GM23338 (cell line): ENCODE data around the gene TRIM31. TPM values are rescaled to one million over a fixed set of nuclear protein-coding genes. Genes with fewer than 3 reads are reported as not detected.
A peak's percentile ranks its signal among the peaks of the same experiment; 100 is the strongest.

Source experiments
- ATAC-seq: fragments of 200-7000 bp; cut with Tn5 transposase; 3 replicates; pipeline ENCODE4 v1.9.1; 2020
- DNase-seq: peaks from one replicate; pipeline ENCODE4 v3.0.0-alpha.2; 2015; ENCODE audit warnings: low spot score
- H2AFZ ChIP-seq: fragments of 200-600 bp; sonication (generic); 2 replicates; pipeline ENCODE4 v1.8.0; 2016; ENCODE audit warnings: antibody characterized with exemption, mild to moderate bottlenecking, moderate library complexity
- H3F3A ChIP-seq: fragments of 200-600 bp; sonication (generic); replicated peaks from 2 replicates; pipeline ENCODE4 v1.8.0; 2017; ENCODE audit warnings: antibody characterized with exemption, mixed run types, low read depth
- H3K27ac ChIP-seq: fragments of 200-600 bp; sonication (generic); 2 replicates; pipeline ENCODE4 v1.6.1; 2016; ENCODE audit warnings: low read depth
- H3K27me3 ChIP-seq: fragments of 200-600 bp; sonication (generic); 2 replicates; pipeline ENCODE4 v1.8.0; 2016; ENCODE audit warnings: mild to moderate bottlenecking, mixed run types, moderate library complexity; ENCODE audit not compliant: insufficient read depth
- H3K36me3 ChIP-seq: fragments of 200-600 bp; sonication (generic); 2 replicates; pipeline ENCODE4 v1.8.0; 2016; ENCODE audit warnings: mild to moderate bottlenecking; ENCODE audit not compliant: insufficient read depth
- H3K4me1 ChIP-seq: fragments of 200-600 bp; sonication (generic); 2 replicates; pipeline ENCODE4 v1.8.0; 2016; ENCODE audit warnings: mild to moderate bottlenecking, moderate library complexity; ENCODE audit not compliant: insufficient read depth
- H3K4me2 ChIP-seq: fragments of 200-600 bp; sonication (generic); 2 replicates; pipeline ENCODE4 v1.7.1; 2017; ENCODE audit warnings: mixed run types
- H3K4me3 ChIP-seq: fragments of 200-600 bp; sonication (generic); 2 replicates; pipeline ENCODE4 v1.6.1; 2016; ENCODE audit warnings: mixed run types
- H3K79me2 ChIP-seq: fragments of 200-600 bp; sonication (generic); replicated peaks from 2 replicates; pipeline ENCODE4 v1.8.0; 2017; ENCODE audit warnings: mild to moderate bottlenecking; ENCODE audit not compliant: insufficient read depth
- H3K9me2 ChIP-seq: fragments of 200-600 bp; sonication (generic); 2 replicates; pipeline ENCODE4 v1.8.0; 2017; ENCODE audit not compliant: insufficient read depth
- H4K20me1 ChIP-seq: fragments of 200-600 bp; sonication (generic); replicated peaks from 2 replicates; pipeline ENCODE4 v1.8.0; 2017; ENCODE audit warnings: mild to moderate bottlenecking; ENCODE audit not compliant: insufficient read depth
- H3K27ac Mint-ChIP-seq: 2 replicates; pipeline ENCODE4 v1.8.0; 2020; ENCODE audit warnings: inconsistent platforms, mild to moderate bottlenecking, moderate library complexity, mixed read lengths
- H3K27me3 Mint-ChIP-seq: 3 replicates; pipeline ENCODE4 v1.8.0; 2022; ENCODE audit warnings: low read depth, mild to moderate bottlenecking, moderate library complexity, mixed read lengths, inconsistent platforms; ENCODE audit not compliant: insufficient read depth, poor library complexity
- H3K36me3 Mint-ChIP-seq: 3 replicates; pipeline ENCODE4 v1.8.0; 2021; ENCODE audit warnings: low read depth, mild to moderate bottlenecking, inconsistent platforms, moderate library complexity, mixed read lengths
- H3K4me1 Mint-ChIP-seq: 3 replicates; pipeline ENCODE4 v1.8.0; 2020; ENCODE audit warnings: mild to moderate bottlenecking, inconsistent platforms, mixed read lengths
- H3K4me3 Mint-ChIP-seq: 3 replicates; pipeline ENCODE4 v1.8.0; 2021; ENCODE audit warnings: moderate library complexity, mild to moderate bottlenecking, inconsistent platforms, mixed read lengths
- H3K9me3 Mint-ChIP-seq: 3 replicates; pipeline ENCODE4 v1.8.0; 2020; ENCODE audit warnings: moderate library complexity, mild to moderate bottlenecking, inconsistent platforms, mixed read lengths
- EZH2 ChIP-seq: fragments of 200-600 bp; sonication (generic); IDR thresholded peaks from one replicate; pipeline ENCODE4 v1.8.0; 2017; ENCODE audit warnings: antibody characterized with exemption, mild to moderate bottlenecking, low read depth; ENCODE audit not compliant: unreplicated experiment
- JUNB ChIP-seq: IDR thresholded peaks from one replicate; pipeline ENCODE4 v1.6.1; 2016; ENCODE audit warnings: antibody characterized with exemption; ENCODE audit not compliant: unreplicated experiment
- POLR2AphosphoS5 ChIP-seq: IDR thresholded peaks from 2 replicates; pipeline ENCODE4 v1.6.1; 2016; ENCODE audit warnings: antibody characterized with exemption, low read depth
- STAT1 ChIP-seq: IDR thresholded peaks from one replicate; pipeline ENCODE4 v1.6.1; 2016; ENCODE audit warnings: antibody characterized with exemption; ENCODE audit not compliant: unreplicated experiment
- polyA plus RNA-seq: library from polyadenylated mRNA; unstranded; fragments of >200 nt; fragmentation: Nextera tagmentation; extraction: Ambion mirVana; gene quantifications from 2 replicates; pipeline ENCODE4 v1.2.1, GENCODE V29; 2016
- total RNA-seq: library from RNA; depleted of rRNA; stranded (reverse); fragments of >200 nt; shearing (Covaris generic); gene quantifications from 2 replicates; pipeline ENCODE4 v1.2.3, GENCODE V29; 2014
- TF ChIP-seq, protein P1 (sequence below), 2 experiments: fragments of 200-600 bp in 1 of 2; sonication (generic) in 1 of 2; conservative IDR thresholded peaks; 2 replicates each; pipeline versions ENCODE4 v1.5.1 to v1.6.1; 2016 to 2017; ENCODE audit warnings: antibody characterized with exemption in 2 of 2, low read depth in 2 of 2, mild to moderate bottlenecking in 2 of 2, moderate library complexity in 1 of 2
- TF ChIP-seq, protein P2 (sequence below): IDR thresholded peaks from 2 replicates; pipeline ENCODE4 v1.6.1; 2016; ENCODE audit warnings: antibody characterized with exemption
- TF ChIP-seq, protein P3 (sequence below): IDR thresholded peaks from one replicate; pipeline ENCODE4 v1.6.1; 2018; ENCODE audit warnings: antibody characterized with exemption; ENCODE audit not compliant: unreplicated experiment

Gene TRIM31
- total and polyA plus RNA-seq, 2 experiments from 2014 or later = 0.26 TPM; not detected in 1

DNA sequence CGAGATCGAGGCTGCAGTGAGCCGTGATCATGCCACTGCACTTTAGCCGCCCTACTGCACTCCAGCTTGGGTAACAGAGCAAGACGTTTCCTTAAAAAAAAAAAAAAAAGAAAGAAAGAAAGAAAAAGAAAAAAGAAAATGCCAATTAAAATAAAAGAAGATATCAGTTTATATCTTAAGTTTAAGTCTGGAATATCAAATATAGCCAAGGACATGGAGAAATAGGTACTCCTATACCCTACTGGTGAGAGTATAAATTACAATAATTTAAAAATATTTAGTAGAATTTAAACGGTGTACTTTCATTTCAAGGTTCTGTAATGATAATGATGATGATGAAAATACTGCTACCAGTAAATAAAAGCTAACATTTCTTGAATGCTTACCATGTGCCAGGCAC lies 3.8 kb upstream of the TRIM31 start:
- no peaks in the 10 kb centered on the region for H3K4me1 Mint-ChIP-seq
- Histone ChIP-seq H2AFZ (no peak overlapping the region), H3F3A (no peaks in the 10 kb centered on the region), H3K79me2 (no peaks in the 10 kb centered on the region), H3K36me3 (no peaks in the 10 kb centered on the region), H3K27ac (no peak overlapping the region), H3K4me2 (no peak overlapping the region), H3K9me2 (no peaks in the 10 kb centered on the region), H3K4me3 (no peak overlapping the region), H3K4me1 (no peaks in the 10 kb centered on the region), H3K27me3 (peaks cover 30% of the 10 kb centered on the region), H4K20me1 (no peaks in the 10 kb centered on the region)
- no peaks in the 10 kb centered on the region for H3K9me3 Mint-ChIP-seq
- no peak for DNase-seq
- no peak overlapping the region for H3K27ac Mint-ChIP-seq
- H3K4me3 Mint-ChIP-seq = no peak overlapping the region
- ATAC-seq = no peak
- TF ChIP-seq STAT1 = no peak
- no peak for TF ChIP-seq POLR2AphosphoS5
- TF ChIP-seq JUNB = no peak
- TF ChIP-seq, protein P1, sequence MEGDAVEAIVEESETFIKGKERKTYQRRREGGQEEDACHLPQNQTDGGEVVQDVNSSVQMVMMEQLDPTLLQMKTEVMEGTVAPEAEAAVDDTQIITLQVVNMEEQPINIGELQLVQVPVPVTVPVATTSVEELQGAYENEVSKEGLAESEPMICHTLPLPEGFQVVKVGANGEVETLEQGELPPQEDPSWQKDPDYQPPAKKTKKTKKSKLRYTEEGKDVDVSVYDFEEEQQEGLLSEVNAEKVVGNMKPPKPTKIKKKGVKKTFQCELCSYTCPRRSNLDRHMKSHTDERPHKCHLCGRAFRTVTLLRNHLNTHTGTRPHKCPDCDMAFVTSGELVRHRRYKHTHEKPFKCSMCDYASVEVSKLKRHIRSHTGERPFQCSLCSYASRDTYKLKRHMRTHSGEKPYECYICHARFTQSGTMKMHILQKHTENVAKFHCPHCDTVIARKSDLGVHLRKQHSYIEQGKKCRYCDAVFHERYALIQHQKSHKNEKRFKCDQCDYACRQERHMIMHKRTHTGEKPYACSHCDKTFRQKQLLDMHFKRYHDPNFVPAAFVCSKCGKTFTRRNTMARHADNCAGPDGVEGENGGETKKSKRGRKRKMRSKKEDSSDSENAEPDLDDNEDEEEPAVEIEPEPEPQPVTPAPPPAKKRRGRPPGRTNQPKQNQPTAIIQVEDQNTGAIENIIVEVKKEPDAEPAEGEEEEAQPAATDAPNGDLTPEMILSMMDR (conservative IDR thresholded peaks at IDR 0.05; ENCODE audit: low read depth in 2 of 2) = peak in 1 of 2 experiments; percentile 35; a peak in 2 of 4 replicates
- peaks cover 6% of the 10 kb centered on the region for H3K27me3 Mint-ChIP-seq
- no peaks in the 10 kb centered on the region for H3K36me3 Mint-ChIP-seq

DNA sequence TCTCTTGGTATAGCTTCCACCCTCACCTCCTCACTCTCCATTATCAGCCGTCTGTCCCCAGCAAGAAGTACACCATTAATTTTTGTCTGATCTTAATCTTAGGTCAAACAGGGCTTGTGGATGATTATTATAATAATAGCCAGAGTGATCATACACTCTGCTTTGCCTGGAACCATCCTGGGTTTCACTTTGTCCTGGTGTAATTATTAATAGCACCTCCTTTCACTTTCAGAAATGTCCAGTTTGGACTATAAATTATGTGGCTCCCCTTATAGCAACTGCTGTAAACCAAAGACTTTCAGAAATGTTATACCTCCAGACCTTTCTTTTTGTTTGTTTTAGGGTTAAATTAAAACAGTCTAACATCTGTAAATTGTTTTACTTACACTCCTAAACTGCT lies 951 bp upstream of the TRIM31 start:
- Histone ChIP-seq H3K36me3 (no peaks in the 10 kb centered on the region), H3K9me2 (no peaks in the 10 kb centered on the region), H3K79me2 (no peaks in the 10 kb centered on the region), H3K4me3 (no peak overlapping the region), H3K27ac (no peak overlapping the region), H3K27me3 (peaks cover 54% of the 10 kb centered on the region), H4K20me1 (no peaks in the 10 kb centered on the region), H3K4me2 (no peak overlapping the region), H3K4me1 (no peaks in the 10 kb centered on the region), H2AFZ (no peak overlapping the region), H3F3A (no peaks in the 10 kb centered on the region)
- H3K27me3 Mint-ChIP-seq = peaks cover 12% of the 10 kb centered on the region
- DNase-seq (no peak), ATAC-seq (no peak)
- H3K9me3 Mint-ChIP-seq = no peaks in the 10 kb centered on the region
- no peak overlapping the region for H3K4me3 Mint-ChIP-seq
- no peaks in the 10 kb centered on the region for H3K4me1 Mint-ChIP-seq
- no peaks in the 10 kb centered on the region for H3K36me3 Mint-ChIP-seq
- no peak overlapping the region for H3K27ac Mint-ChIP-seq
- no peak for TF ChIP-seq EZH2
- TF ChIP-seq, protein P2, sequence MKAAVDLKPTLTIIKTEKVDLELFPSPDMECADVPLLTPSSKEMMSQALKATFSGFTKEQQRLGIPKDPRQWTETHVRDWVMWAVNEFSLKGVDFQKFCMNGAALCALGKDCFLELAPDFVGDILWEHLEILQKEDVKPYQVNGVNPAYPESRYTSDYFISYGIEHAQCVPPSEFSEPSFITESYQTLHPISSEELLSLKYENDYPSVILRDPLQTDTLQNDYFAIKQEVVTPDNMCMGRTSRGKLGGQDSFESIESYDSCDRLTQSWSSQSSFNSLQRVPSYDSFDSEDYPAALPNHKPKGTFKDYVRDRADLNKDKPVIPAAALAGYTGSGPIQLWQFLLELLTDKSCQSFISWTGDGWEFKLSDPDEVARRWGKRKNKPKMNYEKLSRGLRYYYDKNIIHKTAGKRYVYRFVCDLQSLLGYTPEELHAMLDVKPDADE = no peak
- TF ChIP-seq, protein P3, sequence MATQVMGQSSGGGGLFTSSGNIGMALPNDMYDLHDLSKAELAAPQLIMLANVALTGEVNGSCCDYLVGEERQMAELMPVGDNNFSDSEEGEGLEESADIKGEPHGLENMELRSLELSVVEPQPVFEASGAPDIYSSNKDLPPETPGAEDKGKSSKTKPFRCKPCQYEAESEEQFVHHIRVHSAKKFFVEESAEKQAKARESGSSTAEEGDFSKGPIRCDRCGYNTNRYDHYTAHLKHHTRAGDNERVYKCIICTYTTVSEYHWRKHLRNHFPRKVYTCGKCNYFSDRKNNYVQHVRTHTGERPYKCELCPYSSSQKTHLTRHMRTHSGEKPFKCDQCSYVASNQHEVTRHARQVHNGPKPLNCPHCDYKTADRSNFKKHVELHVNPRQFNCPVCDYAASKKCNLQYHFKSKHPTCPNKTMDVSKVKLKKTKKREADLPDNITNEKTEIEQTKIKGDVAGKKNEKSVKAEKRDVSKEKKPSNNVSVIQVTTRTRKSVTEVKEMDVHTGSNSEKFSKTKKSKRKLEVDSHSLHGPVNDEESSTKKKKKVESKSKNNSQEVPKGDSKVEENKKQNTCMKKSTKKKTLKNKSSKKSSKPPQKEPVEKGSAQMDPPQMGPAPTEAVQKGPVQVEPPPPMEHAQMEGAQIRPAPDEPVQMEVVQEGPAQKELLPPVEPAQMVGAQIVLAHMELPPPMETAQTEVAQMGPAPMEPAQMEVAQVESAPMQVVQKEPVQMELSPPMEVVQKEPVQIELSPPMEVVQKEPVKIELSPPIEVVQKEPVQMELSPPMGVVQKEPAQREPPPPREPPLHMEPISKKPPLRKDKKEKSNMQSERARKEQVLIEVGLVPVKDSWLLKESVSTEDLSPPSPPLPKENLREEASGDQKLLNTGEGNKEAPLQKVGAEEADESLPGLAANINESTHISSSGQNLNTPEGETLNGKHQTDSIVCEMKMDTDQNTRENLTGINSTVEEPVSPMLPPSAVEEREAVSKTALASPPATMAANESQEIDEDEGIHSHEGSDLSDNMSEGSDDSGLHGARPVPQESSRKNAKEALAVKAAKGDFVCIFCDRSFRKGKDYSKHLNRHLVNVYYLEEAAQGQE = no peak
